ENCODE results near the gene CPZ. TPM values are rescaled to one million over a fixed set of nuclear protein-coding genes. Genes with fewer than 3 reads are reported as not detected.

The CPZ gene
- polyA plus RNA-seq, 1 donor, result 3.1 TPM

DNA sequence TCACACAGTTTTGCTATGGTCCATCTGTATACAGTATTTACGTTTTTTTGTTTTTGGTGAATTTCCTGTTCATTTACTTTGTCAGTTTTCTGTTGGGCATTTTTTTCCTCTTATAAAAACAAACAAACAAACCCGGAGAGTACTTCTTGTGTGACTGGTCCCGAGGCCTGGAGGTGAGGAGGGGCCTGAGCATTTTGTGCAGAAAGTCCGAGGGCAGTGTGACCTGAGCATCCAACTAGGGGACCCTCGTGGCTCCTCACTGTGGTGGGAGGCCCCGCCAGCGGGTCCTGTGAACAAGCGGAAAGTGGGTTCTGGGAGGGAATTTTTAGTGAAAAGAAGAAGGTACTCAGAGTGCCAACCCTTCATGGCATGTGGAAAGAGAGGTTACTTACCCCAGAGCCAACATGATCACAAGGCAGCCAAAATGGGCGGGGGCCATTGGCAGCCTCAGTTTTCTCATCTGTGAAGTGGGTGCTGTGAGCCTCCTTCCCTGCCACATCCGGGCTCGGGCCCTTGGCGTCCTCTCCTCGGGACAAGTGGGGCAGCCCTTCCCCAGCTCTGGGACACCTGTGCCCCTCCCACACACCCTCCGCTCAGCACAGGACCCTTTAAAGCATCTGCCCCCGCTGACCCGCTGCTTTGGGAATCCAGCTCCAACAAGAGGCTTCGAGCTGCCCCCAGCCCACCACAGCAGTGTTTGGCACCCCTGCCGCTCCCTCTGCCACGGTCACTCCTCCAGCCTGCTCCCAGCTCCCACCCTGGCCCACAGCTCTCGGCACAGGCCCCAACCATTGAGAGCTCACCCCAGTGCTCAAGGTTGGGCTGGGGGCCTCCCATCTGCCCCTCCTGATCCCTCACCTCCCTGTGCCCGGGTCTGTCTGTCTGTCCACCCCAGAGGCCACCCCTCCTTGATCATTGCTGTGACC lies 35.2 kb upstream of the CPZ start:
- Histone ChIP-seq H3K9me3 (ENCODE audit: control insufficient read depth, low read depth, low read length) (no peaks in the 10 kb centered on the region), H3K36me3 (ENCODE audit: control insufficient read depth, insufficient read depth, low read length) (no peaks in the 10 kb centered on the region), H3K27me3 (ENCODE audit: control insufficient read depth, insufficient read depth, low read length) (no peaks in the 10 kb centered on the region), H3K4me3 (ENCODE audit: low read length) (no peak overlapping the region), H3K27ac (ENCODE audit: low read length) (no peak overlapping the region), H3K4me1 (ENCODE audit: control insufficient read depth, insufficient read depth, low read length) (no peaks in the 10 kb centered on the region)
- no peak for DNase-seq
- whole genome bisulfite sequencing (ENCODE audit: insufficient coverage, low lambda C conversion rate), result 73% methylated on average over 1 of the region's 21 CpGs

DNA sequence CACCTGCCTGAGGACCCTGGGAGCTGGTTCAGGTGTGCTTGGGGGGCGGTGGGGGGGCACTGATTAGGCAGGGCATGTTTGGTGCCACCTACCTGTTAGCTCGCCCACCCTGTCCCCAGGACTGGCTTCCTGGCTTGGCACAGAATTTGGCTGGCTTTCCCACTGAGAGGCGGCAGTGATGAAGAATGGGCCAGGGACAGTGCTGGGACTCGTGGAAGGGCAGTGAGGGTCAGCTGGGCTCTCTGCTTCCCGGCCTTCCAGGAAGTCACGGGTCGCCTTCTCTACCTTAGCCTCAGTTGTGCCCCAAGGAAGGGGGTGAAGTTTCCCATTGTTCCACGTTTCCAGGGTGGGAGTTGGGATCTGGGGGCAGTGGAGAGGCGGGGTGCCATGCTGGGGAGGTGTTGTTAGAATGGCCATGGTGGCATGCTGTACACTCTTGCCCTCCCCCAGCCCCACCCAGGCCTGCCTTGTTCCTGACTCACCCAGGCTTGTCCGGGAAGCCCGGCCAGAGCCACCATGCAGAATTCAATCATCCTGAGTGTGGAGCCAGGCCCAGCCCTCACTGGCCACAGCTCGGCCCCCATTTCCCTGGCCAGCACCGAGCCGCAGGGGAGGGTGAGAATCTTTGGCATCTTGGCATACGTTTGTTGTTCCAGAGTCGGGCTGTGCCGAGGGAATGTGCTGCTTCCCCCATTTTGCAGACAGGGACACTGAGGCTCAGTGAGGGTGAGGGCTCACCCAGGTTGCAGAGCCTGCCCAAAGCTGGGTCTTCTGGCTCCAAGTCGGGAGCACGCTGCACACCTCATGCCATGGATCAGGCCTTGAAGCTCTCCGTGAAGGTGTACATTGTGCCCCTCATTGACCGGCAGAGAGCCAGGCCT lies 34.2 kb upstream of the CPZ start:
- no CpG with 5 or more reads among the region's 21 CpGs for WGBS (ENCODE audit: insufficient coverage, low lambda C conversion rate)
- H3K27me3 ChIP-seq (ENCODE audit: control insufficient read depth, insufficient read depth, low read length), result no peaks in the 10 kb centered on the region
- H3K36me3 ChIP-seq (ENCODE audit: control insufficient read depth, insufficient read depth, low read length), result no peaks in the 10 kb centered on the region
- no peaks in the 10 kb centered on the region for H3K9me3 ChIP-seq (ENCODE audit: control insufficient read depth, low read depth, low read length)
- H3K4me1 ChIP-seq (ENCODE audit: control insufficient read depth, insufficient read depth, low read length), result no peaks in the 10 kb centered on the region
- DNase-seq, result no peak
- H3K4me3 ChIP-seq (ENCODE audit: low read length), result no peak overlapping the region
- no peak overlapping the region for H3K27ac ChIP-seq (ENCODE audit: low read length)

DNA sequence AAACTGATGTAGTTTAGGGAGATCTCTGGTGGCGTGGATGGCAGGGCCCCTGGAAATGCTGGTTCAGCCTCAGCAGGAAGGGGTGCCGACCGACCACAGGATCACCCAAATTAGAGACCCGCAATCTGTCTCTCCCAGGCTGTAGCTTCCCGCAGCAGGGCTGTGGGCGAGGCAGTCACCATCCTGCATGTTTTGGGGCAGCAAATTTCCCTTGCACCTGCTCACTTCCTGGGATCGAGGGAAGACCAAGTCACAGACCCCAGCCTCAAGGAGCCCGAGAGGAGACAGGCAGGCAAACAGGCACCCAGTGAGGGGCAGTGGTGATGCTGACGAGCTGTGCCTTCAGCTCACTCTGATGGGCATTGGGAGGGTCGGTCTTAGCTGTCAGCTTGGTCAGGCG lies 33.6 kb upstream of the CPZ start:
- no peaks in the 10 kb centered on the region for H3K36me3 ChIP-seq (ENCODE audit: control insufficient read depth, insufficient read depth, low read length)
- H3K27ac ChIP-seq (ENCODE audit: low read length), result no peak overlapping the region
- H3K4me3 ChIP-seq (ENCODE audit: low read length), result no peak overlapping the region
- DNase-seq, result no peak
- no peaks in the 10 kb centered on the region for H3K9me3 ChIP-seq (ENCODE audit: control insufficient read depth, low read depth, low read length)
- H3K27me3 ChIP-seq (ENCODE audit: control insufficient read depth, insufficient read depth, low read length), result no peaks in the 10 kb centered on the region
- WGBS (ENCODE audit: insufficient coverage, low lambda C conversion rate), result no CpG with 5 or more reads among the region's 11 CpGs
- H3K4me1 ChIP-seq (ENCODE audit: control insufficient read depth, insufficient read depth, low read length), result no peaks in the 10 kb centered on the region

DNA sequence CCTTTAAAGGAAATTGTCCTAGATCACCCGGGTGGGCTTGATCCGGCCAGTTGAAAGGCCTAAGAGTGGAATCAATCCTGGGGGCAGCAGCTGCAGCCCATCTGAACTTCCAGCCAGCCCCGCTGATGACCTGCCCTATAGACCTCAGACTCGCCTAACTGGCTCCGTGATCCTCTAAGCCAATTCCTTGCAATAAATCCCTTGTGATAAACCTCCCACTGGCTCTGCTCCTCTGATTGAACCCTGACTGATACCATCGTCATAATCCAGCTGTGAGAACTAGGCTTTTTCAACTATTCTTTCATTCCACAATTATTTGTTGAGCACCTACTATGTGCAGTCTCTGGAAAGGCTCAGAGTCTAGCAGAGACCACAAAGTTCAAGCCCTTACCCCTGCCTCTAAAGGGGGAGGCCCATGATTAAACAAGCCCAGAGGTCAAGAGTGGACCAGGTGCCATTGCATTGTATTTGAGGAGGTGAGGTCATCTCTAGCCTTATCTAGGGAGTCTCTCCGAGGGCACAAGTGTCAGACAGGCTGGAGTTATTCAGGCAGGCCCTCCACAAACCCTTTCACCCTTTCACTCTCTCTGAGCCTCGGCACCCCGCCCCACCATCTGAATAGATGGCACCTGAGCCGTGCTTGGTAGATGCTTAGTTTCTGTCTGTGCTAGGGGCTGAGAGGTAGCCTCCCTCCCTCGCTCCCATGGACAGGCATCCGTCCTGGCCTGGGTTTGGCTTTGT lies 32.9 kb upstream of the CPZ start:
- Histone ChIP-seq H3K27ac (ENCODE audit: low read length) (no peak overlapping the region), H3K36me3 (ENCODE audit: control insufficient read depth, insufficient read depth, low read length) (no peaks in the 10 kb centered on the region), H3K4me1 (ENCODE audit: control insufficient read depth, insufficient read depth, low read length) (no peaks in the 10 kb centered on the region), H3K4me3 (ENCODE audit: low read length) (no peak overlapping the region), H3K27me3 (ENCODE audit: control insufficient read depth, insufficient read depth, low read length) (no peaks in the 10 kb centered on the region), H3K9me3 (ENCODE audit: control insufficient read depth, low read depth, low read length) (no peaks in the 10 kb centered on the region)
- DNase-seq, result no peak
- no CpG with 5 or more reads among the region's 12 CpGs for WGBS (ENCODE audit: insufficient coverage, low lambda C conversion rate)

DNA sequence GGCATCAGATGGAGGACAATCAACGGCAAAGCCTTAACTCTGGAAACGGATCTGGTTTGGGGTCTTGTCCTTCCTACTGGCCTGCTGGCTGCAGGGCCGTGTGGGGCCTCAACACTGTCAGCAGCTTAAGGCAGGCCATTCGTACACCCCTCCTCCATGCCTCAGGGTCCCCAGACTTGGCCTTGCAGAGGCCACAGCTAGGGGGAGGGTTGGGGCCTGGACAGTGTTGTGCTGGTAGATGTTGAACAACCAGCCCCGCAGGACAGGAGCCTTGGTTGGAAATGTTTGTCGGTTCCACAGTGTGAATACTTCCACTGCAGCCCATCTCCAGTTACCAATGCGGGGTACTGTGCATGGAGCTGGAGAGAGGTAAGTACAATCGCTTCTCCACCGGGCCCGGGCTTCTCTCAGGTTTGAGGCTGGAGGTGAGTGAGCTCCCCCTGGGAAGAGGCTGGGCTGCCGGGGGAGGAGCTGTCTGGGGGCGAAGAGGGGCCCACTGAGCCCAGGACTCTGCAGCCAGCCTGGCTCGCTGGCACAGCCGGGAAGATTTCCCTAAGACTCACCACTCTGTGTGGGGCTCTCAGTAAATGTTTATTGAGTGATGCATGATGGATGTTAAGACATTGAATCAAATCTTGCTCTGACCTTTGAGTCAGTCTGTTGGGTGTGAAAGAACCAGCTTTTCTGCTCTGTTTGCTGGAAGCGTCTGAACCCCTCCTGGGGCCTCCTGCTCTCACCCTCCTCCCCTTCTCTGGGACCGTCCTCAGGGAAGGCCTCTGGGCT lies 32.1 kb upstream of the CPZ start:
- no CpG with 5 or more reads among the region's 16 CpGs for WGBS (ENCODE audit: insufficient coverage, low lambda C conversion rate)

DNA sequence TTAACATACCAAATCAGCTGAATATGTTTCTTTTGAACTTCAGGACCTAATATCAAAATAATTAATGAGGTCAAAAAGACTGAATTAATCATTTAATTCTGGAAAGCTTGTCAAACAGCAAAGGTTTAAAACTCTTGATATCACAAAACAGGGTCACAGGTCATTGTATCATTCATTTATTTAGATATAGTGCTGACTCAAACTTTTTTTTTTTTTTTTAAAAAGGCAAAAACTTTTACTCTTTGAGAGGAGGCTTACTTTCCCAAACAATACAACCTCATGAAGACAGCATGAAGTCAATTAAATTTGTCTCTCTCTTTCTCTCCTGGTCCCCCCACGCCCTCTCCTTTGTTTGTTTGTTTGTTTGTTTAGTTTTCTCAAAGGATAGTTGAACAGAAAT lies 28.0 kb upstream of the CPZ start:
- H3K4me3 ChIP-seq (ENCODE audit: low read length), result no peak overlapping the region
- no peaks in the 10 kb centered on the region for H3K36me3 ChIP-seq (ENCODE audit: control insufficient read depth, insufficient read depth, low read length)
- no peaks in the 10 kb centered on the region for H3K9me3 ChIP-seq (ENCODE audit: control insufficient read depth, low read depth, low read length)
- H3K4me1 ChIP-seq (ENCODE audit: control insufficient read depth, insufficient read depth, low read length), result no peaks in the 10 kb centered on the region
- WGBS (ENCODE audit: insufficient coverage, low lambda C conversion rate), result 75% methylated on average over 1 of the region's 1 CpG
- H3K27me3 ChIP-seq (ENCODE audit: control insufficient read depth, insufficient read depth, low read length), result no peaks in the 10 kb centered on the region
- DNase-seq, result no peak
- no peak overlapping the region for H3K27ac ChIP-seq (ENCODE audit: low read length)

More for the DNA sequence above, 32.1 kb upstream of the CPZ start:
- Histone ChIP-seq H3K27me3 (ENCODE audit: control insufficient read depth, insufficient read depth, low read length) (no peaks in the 10 kb centered on the region), H3K9me3 (ENCODE audit: control insufficient read depth, low read depth, low read length) (no peaks in the 10 kb centered on the region), H3K36me3 (ENCODE audit: control insufficient read depth, insufficient read depth, low read length) (no peaks in the 10 kb centered on the region), H3K27ac (ENCODE audit: low read length) (no peak overlapping the region), H3K4me3 (ENCODE audit: low read length) (no peak overlapping the region), H3K4me1 (ENCODE audit: control insufficient read depth, insufficient read depth, low read length) (no peaks in the 10 kb centered on the region)
- DNase-seq, result peak; percentile 39 to 67

DNA sequence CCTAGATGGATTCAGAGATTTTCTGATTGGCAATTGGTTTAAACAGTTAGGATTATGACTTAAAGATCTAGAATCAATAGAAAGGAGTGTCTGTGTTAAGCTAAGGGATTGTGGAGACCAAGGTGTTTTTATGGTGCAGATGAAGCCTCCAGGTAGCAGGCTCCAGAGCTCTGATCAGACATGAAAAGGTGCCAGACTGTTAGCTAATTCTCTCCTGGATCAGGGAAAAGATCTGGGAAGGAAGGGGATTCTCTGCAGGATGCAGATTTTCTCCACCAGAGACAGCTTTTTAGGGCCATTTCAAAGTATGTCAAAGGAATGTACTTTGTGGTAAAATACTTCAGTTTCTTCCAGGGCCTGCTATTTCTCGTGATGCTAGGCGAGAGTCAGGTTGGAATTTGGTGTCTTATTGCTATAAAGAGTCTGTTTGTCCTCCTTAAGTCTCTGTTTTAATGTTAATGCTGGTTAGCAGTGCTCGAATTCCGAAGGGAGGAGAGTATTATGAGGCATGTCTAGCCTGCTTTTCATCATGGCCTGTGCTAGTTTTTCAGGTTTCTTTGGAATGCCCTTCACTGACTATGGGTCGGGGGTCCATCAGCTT lies 24.4 kb upstream of the CPZ start:
- WGBS (ENCODE audit: insufficient coverage, low lambda C conversion rate), result 33% methylated on average over 1 of the region's 5 CpGs
- DNase-seq, result no peak
- Histone ChIP-seq H3K4me3 (ENCODE audit: low read length) (no peak overlapping the region), H3K27ac (ENCODE audit: low read length) (no peak overlapping the region), H3K36me3 (ENCODE audit: control insufficient read depth, insufficient read depth, low read length) (no peaks in the 10 kb centered on the region), H3K27me3 (ENCODE audit: control insufficient read depth, insufficient read depth, low read length) (no peaks in the 10 kb centered on the region), H3K4me1 (ENCODE audit: control insufficient read depth, insufficient read depth, low read length) (no peaks in the 10 kb centered on the region), H3K9me3 (ENCODE audit: control insufficient read depth, low read depth, low read length) (no peaks in the 10 kb centered on the region)

DNA sequence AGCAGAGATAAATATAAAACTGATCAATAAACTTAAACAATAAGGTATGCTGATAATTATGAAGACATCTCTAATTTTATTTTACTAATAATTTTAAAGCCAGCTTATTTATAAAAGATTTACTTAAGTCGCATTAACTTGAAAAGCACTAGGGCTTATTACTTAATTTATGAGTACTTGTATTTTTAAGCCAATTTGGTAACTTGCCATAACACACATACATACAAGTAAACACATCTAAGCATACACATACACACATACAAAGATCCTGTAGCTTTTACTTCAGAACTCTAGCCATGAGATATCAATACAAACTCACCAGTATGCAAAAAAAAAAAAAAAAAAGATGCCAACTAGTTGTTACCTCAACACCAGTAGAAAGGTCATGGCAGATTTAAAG lies 22.4 kb upstream of the CPZ start:
- no peaks in the 10 kb centered on the region for H3K36me3 ChIP-seq (ENCODE audit: control insufficient read depth, insufficient read depth, low read length)
- DNase-seq, result no peak
- H3K4me1 ChIP-seq (ENCODE audit: control insufficient read depth, insufficient read depth, low read length), result no peaks in the 10 kb centered on the region
- no peaks in the 10 kb centered on the region for H3K9me3 ChIP-seq (ENCODE audit: control insufficient read depth, low read depth, low read length)
- 100% methylated on average over 1 of the region's 1 CpG for WGBS (ENCODE audit: insufficient coverage, low lambda C conversion rate)
- H3K27me3 ChIP-seq (ENCODE audit: control insufficient read depth, insufficient read depth, low read length), result no peaks in the 10 kb centered on the region
- no peak overlapping the region for H3K4me3 ChIP-seq (ENCODE audit: low read length)
- H3K27ac ChIP-seq (ENCODE audit: low read length), result no peak overlapping the region

DNA sequence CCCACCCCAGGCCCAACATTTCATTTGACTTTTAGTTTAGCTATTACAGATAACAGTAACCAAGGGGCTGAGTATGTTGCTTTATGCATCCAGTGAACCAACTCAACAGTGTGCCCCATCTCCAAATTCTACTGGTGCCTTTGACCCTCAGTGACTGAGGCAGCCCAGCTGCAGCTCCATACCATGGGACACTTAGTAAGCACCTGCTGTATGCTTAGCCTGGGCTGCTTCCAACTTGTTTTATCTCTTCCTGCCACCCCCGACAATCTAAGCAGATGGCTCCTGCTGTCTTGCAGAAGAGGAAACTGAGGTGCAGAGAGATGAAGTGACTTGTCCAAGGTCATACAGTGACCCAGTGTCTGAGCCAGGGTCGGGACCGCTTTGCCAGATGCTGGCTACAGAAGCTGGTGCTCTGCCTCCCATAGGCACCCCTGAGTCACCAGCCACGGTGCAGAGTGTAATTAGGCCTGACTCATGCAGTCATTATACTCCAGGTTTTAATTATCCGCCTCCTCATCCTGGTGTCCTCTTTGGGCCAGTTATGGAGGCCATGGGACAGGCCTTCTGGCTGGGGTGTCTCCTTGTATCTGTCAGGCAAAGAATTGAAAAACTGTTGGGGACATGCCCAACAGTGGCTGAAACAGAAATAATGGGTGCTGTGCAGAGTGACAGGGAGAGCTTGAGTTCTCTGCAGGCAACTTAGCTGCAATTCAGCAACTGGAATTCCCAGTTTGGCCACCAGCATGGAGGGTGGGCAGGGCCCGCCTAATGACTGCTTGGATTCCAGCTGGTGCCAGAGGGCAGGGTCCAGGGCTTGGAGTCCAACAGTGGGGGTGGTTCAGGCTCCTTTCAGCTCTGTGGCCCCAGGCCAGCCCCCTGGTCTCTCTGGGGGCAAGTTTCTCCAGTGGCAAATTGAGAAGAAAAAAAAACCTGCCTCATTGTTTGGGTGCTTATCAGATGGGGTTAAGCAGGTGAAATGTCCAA lies 20.6 kb upstream of the CPZ start:
- no peaks in the 10 kb centered on the region for H3K36me3 ChIP-seq (ENCODE audit: control insufficient read depth, insufficient read depth, low read length)
- DNase-seq, result no peak
- H3K27me3 ChIP-seq (ENCODE audit: control insufficient read depth, insufficient read depth, low read length), result no peaks in the 10 kb centered on the region
- no CpG with 5 or more reads among the region's 6 CpGs for WGBS (ENCODE audit: insufficient coverage, low lambda C conversion rate)
- no peak overlapping the region for H3K27ac ChIP-seq (ENCODE audit: low read length)
- H3K4me3 ChIP-seq (ENCODE audit: low read length), result no peak overlapping the region
- no peaks in the 10 kb centered on the region for H3K9me3 ChIP-seq (ENCODE audit: control insufficient read depth, low read depth, low read length)
- H3K4me1 ChIP-seq (ENCODE audit: control insufficient read depth, insufficient read depth, low read length), result no peaks in the 10 kb centered on the region

Measured in large intestine (tissue), 3 donors.